NCI-H524 (cell line): ENCODE measurements around the gene C1QC.
A peak's percentile ranks its signal among the peaks of the same experiment; 100 is the strongest.
"Not testable (repeated sequence)": the region's sequence is repeated elsewhere in the genome, so short reads cannot be mapped to it uniquely, and the experiment has no call there.

Experiments
- DNase-seq, 2 experiments: peaks; one replicate each; lab custom pipeline; 2025; lab: John Stamatoyannopoulos, UW

C1QC gene

DNA sequence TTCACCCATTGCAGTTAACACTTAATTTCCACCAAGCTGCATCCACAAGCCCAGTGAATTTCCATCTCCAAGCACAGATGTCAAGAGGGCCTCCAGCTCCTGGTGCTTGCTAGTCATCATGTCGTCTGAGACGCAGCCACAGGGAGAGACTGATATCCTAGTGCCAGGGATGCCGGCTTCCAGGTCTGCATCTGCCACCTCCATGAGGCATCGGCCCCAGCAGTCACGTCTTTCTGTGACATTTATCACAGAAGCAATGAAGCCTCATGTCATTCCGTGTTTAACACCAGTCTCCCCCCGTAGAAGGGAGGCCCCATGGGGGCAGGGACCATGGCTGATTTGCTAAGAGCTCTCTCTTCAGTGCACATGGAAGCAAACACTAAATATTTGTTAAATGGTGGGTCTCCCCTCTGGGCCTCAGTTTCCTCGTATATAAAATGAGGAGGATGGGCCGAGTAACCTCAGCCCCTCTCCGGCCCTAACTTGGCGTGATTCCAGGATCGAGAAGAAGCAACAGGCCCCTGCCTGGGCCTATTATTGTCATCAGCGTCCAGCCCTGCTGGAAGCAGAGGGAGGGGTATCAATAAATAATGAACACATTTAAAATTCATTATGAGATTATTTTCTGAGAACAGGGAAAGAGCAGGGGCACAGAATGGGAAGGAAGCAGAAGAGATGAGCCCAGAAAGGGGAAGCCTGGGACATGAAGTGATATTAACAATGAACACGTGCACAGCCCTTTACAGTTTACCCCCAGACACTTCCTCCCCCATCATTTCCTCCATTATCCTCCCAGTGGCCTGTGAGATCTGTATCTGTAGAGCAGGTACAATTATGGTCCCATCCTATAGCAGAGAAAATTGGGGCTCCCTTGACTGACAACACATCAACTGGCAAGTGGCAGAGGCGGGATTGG, 8.8 kb downstream of the C1QC start:
- no peak for DNase-seq

DNA sequence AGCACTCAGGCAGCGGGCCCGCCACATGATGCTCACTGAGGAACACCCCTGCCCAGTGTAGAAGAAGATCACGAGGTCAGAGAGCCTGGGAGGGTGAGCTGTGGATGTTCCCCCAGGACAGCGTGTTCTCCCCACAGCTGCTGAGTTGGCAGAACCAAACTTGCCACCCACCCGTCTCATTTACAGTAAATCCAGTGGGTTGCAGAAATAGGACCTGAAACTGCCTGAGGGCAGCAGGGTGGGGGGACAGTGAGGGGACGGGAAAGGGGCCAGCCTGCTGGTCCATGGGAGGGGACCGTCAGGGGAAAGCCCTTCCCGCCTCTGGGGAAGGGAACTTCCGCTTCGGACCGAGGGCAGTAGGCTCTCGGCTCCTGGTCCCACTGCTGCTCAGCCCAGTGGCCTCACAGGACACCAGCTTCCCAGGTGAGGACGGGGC, 9.5 kb downstream of the C1QC start, which contains the start of gene C1QB:
C1QB (plus strand) TSS at position 356 of the 436 bp plus-strand sequence. CDS start 6,227 bp downstream, outside the sequence.
- DNase-seq = no peak

DNA sequence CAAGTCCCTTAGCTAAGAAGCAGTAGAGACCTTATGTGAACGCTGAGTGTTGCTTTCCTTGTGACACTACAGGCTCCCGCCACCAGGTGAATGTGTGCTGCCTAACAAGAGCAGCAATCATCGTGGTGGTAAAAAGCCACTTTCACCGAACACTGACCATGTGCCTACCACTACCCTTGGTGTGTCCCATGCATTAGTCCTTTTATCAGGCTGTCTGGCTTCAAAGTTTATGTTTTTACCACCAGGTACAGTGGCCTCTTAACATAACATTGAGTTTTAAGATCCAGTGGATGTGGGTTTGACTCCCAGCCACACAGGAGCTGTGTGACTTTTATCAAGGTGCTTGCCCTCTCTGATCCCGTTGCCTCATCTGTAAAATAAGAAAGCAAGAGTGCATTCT, 11.3 kb downstream of the C1QC start:
- DNase-seq = no peak

DNA sequence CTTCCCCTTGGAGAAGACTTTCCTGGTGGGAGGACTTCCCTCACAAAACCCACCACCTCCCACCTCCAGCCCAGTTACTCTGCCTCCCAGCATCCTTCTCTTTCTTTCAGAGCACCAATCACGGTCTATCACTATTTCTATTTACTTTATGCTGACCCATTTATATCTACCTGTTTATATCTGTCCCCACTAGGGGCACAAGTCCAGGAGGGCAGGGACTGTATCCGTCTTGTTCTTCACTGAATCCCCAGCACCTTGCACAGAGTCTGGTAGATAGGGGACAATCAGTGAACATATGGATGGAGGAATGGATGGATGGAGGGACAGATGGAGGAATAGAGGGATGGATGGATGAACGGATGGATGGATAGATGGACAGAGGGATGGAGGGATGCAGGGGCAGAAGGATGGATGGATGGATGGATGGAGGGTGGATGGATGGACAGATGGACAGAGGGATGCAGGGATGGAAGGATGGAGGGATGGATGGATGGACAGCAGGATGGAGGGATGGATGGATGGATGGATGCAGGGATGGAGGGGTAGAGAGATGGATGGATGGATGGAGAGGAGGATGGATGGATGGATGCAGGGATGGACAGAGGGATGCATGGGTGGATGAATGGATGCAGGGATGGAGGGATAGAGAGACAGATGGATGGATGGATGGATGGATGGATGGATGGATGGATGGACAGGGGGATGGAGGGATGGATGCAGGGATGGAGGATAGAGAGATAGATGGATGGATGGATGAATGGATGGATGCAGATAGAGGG, 15.1 kb downstream of the C1QC start:
- no peak for DNase-seq

DNA sequence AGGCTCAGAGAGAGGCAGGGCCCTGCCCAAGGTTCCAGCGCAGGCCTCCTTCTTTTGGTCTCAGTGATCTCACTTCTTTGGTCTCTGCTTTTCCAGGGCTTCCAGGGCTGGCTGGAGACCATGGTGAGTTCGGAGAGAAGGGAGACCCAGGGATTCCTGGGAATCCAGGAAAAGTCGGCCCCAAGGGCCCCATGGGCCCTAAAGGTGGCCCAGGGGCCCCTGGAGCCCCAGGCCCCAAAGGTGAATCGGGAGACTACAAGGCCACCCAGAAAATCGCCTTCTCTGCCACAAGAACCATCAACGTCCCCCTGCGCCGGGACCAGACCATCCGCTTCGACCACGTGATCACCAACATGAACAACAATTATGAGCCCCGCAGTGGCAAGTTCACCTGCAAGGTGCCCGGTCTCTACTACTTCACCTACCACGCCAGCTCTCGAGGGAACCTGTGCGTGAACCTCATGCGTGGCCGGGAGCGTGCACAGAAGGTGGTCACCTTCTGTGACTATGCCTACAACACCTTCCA, 17.3 kb downstream of the C1QC start:
- no peak for DNase-seq

DNA sequence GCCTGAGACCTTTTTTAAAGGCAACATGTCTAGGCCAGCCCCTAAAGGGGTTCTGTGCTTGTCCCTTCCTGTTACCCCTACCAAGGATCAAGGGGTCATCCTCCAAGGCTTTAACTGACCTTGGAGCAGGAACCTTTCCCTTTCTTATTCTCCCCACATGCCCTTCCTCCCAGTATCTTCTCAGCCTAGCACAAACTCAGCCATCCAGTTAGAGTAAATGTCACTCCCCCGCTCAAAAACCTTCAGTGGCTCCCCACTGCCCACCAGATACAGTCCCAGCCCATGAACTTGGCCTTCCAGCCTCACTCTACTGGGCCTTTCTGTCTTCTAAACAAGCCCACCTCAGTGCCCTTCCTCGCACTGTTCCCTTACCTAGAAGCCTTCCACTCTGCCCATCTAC, 18.4 kb downstream of the C1QC start:
- DNase-seq = no peak

DNA sequence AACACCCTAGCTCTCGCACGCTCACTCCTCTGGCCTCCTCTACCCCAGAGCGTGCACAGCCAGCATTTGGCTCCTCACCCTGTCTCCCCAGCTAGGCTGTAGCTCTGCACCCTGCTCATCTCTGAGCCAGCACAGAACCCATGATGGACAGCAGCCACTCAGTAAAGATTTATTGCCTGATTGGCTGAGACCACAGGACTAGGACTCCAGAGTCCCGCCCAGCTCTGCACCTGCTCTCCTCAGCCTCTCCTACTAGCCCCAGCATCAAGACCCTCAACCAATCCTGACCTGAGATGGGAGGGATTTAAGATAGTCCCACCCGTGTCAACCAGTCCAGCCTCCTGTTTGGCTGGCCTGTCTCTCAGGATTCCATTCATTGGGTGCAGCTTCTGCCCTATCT, 18.9 kb downstream of the C1QC start:
- peak; percentile 42 to 65 for DNase-seq

DNA sequence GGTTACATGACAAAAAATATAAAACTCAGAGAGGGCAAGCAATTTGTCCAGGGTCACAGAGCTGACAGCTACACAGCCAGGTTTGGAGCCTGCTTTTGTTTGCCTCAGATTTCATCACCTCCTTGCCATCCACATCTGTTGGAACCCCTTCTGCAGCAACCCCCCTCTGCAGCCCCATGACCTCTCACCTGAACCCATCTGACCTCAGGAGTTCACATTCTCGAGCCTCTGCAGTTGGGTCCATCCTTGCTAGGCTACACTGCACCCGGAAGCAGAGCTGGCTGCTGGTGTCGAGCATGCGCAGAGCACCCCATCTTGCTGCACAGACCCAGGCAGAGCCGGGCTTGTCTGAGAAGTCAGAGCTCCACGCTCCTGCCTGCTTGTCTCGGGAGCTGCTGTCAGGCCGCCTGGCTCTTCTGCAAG, 19.6 kb downstream of the C1QC start:
- DNase-seq = no peak

DNA sequence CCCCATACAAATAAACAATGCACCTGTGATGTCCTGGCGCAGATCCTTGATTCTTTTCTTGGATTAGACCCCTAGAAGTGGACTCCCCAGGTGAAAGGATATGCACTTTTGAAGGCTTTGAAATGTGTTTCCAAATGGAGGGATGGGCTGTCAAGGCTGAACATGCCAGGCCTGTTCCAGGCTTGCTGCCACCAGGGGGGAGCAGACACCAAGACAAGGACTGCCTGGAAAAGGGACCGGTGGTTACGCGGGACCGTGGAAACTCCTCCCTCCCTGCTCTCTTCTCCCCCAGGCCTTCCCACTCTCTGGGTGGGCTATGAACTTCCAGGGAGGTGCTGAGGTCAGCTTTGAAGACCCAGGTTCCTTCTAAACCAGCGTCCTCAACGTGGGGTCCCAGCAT, 22.3 kb downstream of the C1QC start:
- DNase-seq = peak; percentile 27 to 66

DNA sequence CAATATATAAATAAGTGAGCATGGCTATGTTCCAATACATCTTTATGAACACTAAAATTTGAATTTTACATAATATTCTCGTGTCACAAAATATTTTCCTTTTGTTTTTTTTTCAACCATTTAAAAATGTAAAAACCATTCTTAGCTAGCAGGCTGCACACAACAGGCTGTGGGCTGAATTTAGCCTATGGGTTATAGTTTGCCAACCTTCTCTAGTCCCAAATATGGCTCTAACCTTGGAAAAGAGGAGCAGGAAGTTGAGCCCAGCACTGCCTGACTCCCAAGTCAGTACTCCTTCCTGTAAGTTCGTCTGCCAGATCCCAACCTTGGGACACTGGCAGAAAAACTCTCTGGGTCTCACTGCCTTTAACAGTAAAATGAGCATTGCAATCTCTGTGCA, 23.0 kb downstream of the C1QC start:
- no peak for DNase-seq

DNA sequence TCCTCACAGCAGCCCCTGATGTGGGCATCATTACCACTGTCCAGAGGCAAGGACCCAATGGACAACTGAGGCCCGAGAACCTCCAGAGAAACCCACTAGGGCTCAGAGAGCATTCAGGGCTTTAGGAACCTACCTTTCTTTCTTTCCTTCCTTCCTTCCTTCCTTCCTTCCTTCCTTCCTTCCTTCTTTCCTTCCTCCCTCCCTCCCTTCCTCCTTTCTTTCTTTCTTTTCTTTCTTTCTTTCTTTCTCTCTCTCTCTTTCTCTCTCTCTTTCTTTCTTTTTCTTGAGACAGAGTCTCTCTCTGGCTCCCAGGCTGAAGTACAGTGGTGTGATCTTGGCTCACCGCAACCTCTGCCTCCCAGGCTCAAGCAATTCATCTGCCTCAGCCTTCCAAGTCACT, 25.4 kb downstream of the C1QC start:
- not testable (repeated sequence) for DNase-seq

DNA sequence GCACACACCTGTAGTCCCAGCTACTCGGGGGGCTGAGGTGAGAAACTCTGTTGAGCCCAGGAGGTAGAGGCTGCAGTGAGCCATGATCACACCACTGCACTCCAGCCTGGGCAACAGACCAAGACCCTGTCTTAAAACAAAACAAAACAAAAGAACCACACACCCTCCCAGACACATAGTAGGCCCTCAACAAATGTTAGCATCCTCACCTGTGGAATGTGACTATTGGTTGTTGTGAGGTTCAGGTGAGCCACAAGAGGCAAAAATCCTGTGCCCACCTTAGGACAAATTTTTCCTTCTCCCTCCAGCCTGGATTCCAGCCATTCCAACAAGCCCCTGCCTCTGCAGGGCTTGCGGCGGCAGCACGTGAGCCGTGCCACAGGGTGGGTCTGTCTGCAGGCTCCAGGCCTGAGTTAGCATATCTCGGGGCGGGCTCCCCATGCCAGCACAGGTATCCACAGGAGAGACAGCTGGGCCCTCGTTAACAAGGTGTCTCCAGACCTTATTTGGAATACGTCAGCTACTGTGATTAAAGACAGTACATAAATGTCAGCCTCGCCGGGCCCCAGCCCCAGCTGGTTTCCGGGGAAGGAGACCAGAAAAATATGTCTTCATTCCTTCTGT, 27.0 kb downstream of the C1QC start:
- no peak for DNase-seq

DNA sequence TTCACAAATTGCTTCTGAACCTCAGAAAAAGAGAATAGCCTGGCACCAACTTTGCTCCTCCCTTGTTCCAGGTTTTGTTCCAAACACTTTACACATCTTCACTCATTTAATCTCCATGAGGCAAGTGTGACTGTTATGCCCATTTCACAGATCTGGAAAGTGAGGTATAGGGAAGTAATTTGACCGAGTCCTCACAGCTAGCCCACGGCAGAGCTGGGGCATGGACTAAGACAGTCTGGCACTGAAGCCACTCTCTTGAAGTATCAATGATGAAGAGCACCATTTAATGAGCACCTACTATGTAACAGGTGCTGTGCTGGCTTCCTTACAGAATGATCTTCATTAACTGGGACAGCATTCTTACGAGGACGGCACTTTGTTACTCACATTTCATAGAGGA, 28.6 kb downstream of the C1QC start:
- no peak for DNase-seq

DNA sequence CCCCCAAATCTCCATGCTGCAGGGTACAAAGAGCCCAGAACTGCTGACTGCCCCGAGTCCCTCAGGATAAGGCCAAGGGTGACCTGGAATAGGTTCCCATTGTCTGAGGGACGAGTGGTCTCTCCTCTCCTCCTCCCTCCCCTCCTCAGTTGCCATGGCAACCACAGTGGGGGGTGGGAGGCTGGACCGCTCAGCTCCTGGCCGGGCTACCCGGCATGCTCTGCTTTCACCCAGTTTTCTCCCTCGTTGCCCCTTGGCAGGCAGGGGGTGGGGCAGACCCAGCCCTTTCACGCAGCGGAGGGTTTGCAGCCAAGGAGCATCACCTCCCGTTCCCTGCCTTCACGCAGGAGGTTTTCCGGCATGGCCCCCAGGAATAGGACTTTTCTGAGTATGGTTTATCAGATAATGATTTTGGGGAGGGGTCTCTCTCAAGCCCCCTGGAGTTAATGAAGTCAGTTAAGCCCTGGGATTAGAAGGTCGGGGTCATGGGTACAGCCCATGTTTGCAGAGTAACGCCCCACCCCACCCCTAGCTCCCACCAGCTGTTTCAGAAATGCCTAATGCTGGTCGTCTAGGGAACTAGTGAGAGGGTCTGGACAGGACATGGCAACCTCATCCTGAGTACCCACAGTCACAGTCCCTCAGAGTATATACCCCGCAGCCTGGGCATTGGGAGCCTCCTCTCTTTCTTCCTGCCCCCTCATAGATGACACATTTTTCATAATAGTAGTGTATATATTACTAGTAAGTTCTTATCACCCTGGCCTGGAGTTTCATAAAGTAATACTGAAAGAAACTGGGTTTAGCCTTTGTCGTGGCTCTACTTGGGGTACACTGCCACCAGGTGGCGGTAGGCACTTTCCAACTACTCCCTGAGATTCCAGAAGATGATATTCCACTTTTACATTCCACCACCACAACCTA, 30.3 kb downstream of the C1QC start:
- DNase-seq = peak; percentile 54 to 63

DNA sequence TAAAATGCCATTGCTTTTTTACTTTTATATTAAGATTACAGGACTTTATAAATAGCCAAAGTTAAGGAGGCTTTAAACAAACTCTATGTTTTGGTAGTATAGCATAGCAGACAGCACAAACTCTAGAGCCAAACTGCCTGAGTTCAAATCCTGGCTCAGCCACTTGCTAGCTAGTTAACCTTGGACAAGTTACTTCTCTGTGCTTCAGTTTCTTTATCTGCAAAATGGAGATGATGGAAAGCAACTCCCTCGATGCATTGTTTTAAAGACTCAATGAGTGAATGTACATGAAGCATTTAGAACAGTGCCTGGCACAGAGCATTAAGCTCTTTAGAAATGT, 30.9 kb downstream of the C1QC start:
- DNase-seq = no peak

DNA sequence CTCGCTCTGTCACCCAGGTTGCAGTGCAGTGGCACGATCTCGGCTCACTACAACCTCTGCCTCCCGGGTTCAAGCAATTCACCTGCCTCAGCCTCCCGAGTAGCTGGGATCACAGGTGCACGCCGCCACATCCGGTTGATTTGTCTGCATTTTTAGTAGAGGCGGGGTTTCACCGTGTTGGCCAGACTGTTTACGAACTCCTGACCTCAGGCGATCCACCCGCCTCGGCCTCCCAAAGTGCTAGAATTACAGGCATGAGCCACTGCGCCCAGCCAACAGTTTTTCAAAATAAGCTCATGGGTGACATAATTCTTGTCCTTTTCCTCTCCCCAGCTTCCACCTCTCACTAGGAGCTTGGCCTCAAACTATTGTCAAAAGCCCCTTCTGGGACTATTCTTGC, 32.7 kb downstream of the C1QC start:
- not testable (repeated sequence) for DNase-seq

DNA sequence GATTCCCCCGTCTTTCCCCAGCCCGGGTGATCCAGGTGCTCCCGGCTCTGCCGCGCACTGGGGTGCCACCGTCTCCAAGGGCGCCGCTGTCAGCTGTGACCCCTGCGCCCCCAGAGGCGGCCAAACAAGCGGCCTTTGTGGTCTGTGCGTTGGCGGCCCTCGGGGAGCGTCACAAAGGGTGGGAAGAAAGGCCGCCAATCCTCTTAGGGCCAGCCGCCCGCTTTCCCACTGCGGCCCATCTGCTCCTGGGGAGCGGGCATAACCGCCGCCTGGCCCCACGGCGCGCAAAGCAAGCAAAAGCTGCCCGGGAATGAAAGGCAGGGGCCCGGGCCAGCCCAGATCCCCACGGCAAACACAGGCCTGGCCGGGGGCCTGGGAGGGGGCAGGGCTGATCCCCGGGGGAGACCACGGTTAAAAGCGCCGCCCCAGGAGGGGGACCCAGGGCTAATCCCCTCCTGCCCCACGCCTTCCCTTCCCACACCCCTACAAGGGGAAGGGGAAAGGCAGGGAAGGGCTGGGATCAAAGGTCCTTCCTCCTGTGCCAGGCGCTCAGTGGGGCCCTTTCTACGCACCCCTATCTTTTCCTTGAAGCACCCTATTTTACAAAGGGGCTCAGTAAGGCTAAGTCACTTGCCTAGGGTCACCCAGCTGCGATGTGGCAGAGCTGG, 33.6 kb downstream of the C1QC start:
- DNase-seq = peak in 1 of 2 experiments; percentile 49

DNA sequence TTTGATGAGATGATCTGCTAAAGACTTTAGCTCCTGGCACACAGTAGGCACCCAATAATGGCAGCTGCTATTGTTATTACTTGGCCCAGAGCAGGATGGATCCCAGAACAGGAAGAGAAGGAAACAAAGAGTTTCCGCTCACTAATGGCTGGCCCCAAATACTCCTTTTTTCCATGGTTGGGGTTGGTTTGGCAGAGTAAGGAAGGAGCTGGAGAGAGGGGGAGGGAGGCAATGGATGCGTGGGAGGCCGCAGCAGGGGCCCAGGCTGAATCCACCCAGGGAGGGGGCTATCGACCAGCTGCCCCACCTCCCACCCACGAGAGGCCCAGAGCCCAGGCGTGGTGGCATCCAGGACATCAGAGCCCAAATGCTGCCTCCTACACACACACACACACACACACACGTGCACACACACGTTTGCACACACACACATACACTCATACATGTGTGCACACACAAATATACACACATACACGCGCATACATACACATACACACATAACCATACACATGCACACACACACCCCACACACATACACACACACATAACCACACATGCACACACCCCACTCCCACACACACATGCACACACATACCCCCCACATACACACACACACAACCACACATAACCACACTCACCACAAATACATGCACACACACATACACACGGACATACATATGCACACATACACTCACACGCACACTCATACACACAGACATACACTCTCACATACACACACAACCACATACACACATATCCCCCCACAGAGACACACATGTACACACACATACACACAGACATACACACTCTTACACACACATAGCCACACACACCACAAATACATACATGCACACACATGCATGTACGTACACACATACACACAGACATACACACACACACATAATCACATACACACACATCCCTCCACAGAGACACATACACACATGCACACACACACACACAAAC, 34.8 kb downstream of the C1QC start:
- DNase-seq = no peak

DNA sequence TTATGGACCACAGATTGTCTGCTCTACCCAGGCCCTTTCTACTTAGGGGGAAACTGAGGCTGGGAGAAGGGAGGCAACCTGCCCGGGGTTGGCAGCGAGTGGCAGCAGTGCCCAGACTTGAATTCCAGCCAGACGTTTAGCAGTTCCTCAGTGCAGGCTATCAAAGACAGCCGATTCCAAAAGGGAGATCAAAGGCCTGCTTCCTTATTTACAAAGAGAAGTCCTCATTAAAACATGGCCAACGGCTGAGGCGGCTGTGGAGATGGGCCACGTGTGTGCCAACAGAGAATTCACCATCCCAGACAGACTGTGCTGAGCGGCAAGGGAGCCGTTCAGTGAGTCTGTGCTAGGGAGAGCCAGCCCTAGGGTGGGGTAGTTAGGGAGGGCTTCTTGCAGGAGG, 37.3 kb downstream of the C1QC start:
- no peak for DNase-seq
